Measurements from ENCODE around the gene MMP19. TPM values are rescaled to one million over a fixed set of nuclear protein-coding genes. Genes with fewer than 3 reads are reported as not detected.

The MMP19 gene
- total RNA-seq, 1 donor from 2014 or later: 0.53 TPM

- no peaks in the 10 kb centered on the region for H3K27me3 ChIP-seq (ENCODE audit: control insufficient read depth, insufficient read depth, low read length)
- peaks cover 8% of the 10 kb centered on the region for H3K36me3 ChIP-seq (ENCODE audit: control insufficient read depth, insufficient read depth, low read length)
- DNase-seq (ENCODE audit: low read depth) (no peak), FAIRE-seq (no peak)
- no peak overlapping the region for H3K4me3 ChIP-seq (ENCODE audit: low read depth, low read length)
- TF ChIP-seq CTCF (IDR thresholded peaks at IDR 0.05; ENCODE audit: insufficient read depth, low read length, severe bottlenecking): no peak
Observed at GRCh38 chr12:55789171-55789570, 53.6 kb downstream of the MMP19 start.

GRCh38 chr12:55788546-55788945 is 54.2 kb downstream of the MMP19 start:
- H3K36me3 ChIP-seq (ENCODE audit: control insufficient read depth, insufficient read depth, low read length): peaks cover 9% of the 10 kb centered on the region
- TF ChIP-seq CTCF (IDR thresholded peaks at IDR 0.05; ENCODE audit: insufficient read depth, low read length, severe bottlenecking): no peak
- FAIRE-seq (no peak), DNase-seq (ENCODE audit: low read depth) (no peak)
- no peaks in the 10 kb centered on the region for H3K27me3 ChIP-seq (ENCODE audit: control insufficient read depth, insufficient read depth, low read length)
- H3K4me3 ChIP-seq (ENCODE audit: low read depth, low read length): no peak overlapping the region

Other genes starting within 250 kb of the MMP19 start
- not detected in 2 replicates for gene OR10P1, start 206.0 kb downstream of the MMP19 start, total RNA-seq
- 0.79 and 1.3 TPM in 2 replicates for gene ITGA7, start 135.0 kb downstream of the MMP19 start, total RNA-seq
- gene BLOC1S1, start 126.9 kb downstream of the MMP19 start, total RNA-seq: 64.5 and 89.1 TPM in 2 replicates
- 1.1 and 2.3 TPM in 2 replicates for gene RDH5, start 122.5 kb downstream of the MMP19 start, total RNA-seq
- gene CD63, start 113.9 kb downstream of the MMP19 start, total RNA-seq: 1,301 and 1,307 TPM in 2 replicates
- gene GDF11, start 99.8 kb downstream of the MMP19 start, total RNA-seq: 0.13 and 0.26 TPM in 2 replicates
- gene SARNP, start 25.2 kb downstream of the MMP19 start, total RNA-seq: 68.7 and 111 TPM in 2 replicates
- 46.1 and 52.0 TPM in 2 replicates for gene ORMDL2, start 24.9 kb downstream of the MMP19 start, total RNA-seq
- 34.3 and 38.4 TPM in 2 replicates for gene DNAJC14, start 13.3 kb downstream of the MMP19 start, total RNA-seq
- 34.0 and 56.3 TPM in 2 replicates for gene PYM1, start 85.0 kb upstream of the MMP19 start, total RNA-seq
- 81.9 and 88.5 TPM in 2 replicates for gene DGKA, start 88.2 kb upstream of the MMP19 start, total RNA-seq
- 1.8 and 2.6 TPM in 2 replicates for gene PMEL, start 123.1 kb upstream of the MMP19 start, total RNA-seq
- gene CDK2, start 123.9 kb upstream of the MMP19 start, total RNA-seq: 5.2 and 6.8 TPM in 2 replicates
- gene RAB5B, start 131.1 kb upstream of the MMP19 start, total RNA-seq: 30.8 and 48.8 TPM in 2 replicates
- gene SUOX, start 154.3 kb upstream of the MMP19 start, total RNA-seq: 2.1 and 3.6 TPM in 2 replicates
- 0.26 and 0.64 TPM in 2 replicates for gene IKZF4, start 178.1 kb upstream of the MMP19 start, total RNA-seq
- 32.8 and 201 TPM in 2 replicates for gene RPS26, start 199.0 kb upstream of the MMP19 start, total RNA-seq
- 21.1 and 59.8 TPM in 2 replicates for gene ERBB3, start 237.2 kb upstream of the MMP19 start, total RNA-seq